GM12878 (cell line): ENCODE measurements around the gene ANLN. TPM values are rescaled to one million over a fixed set of nuclear protein-coding genes. Genes with fewer than 3 reads are reported as not detected.

Experiments
- ATAC-seq: fragments of 200-7000 bp; cut with Tn5 transposase; 3 replicates; pipeline ENCODE4 v1.9.1; 2020; ENCODE audit warnings: mild to moderate bottlenecking, moderate library complexity
- BruUV-seq: library from RNA; stranded (reverse); fragments of 400-500 nt; replicated peaks from 2 replicates; lab custom pipeline; 2021; lab: Mats Ljungman, UMichigan
- CTCF ChIA-PET: fragments of 300-600 bp; sonication (Branson Sonifier 250); formaldehyde crosslinking; extraction: SDS; loops from one replicate; lab custom pipeline; 2021; ENCODE audit warnings: inconsistent platforms; lab: Yijun Ruan, JAX
- POLR2A ChIA-PET: fragments of 350-600 bp; formaldehyde crosslinking; extraction: SDS; loops from one replicate; lab custom pipeline; 2021; ENCODE audit warnings: inconsistent platforms; lab: Charles Lee
- RAD21 ChIA-PET: fragments of 300-600 bp; sonication (Branson Sonifier 250); formaldehyde crosslinking; loops from one replicate; lab custom pipeline; 2023; ENCODE audit warnings: antibody characterized with exemption; ENCODE audit not compliant: unreplicated experiment; lab: Charles Lee
- SMC1A ChIA-PET: fragments of 300-600 bp; sonication (Branson Sonifier 250); formaldehyde crosslinking; loops from one replicate; lab custom pipeline; 2023; ENCODE audit not compliant: unreplicated experiment, uncharacterized antibody; lab: Charles Lee
- DNase-seq: peaks from one replicate; pipeline ENCODE4 v3.0.0-alpha.2; 2011; ENCODE audit warnings: low read depth, low spot score
- FAIRE-seq: peaks from 3 replicates; lab custom pipeline; 2011; peaks lifted over from hg19 to GRCh38; lab: Jason Lieb, UNC
- H2AFZ ChIP-seq: 2 replicates; pipeline ENCODE4 v1.6.0; 2011; ENCODE audit warnings: low read depth, low read length, control low read depth; ENCODE audit not compliant: control insufficient read depth
- H3K27ac ChIP-seq: 2 replicates; pipeline ENCODE4 v1.5.1; 2011; ENCODE audit warnings: control low read depth; ENCODE audit not compliant: control insufficient read depth, insufficient read depth
- H3K27me3 ChIP-seq, 2 experiments: replicated peaks in 1 of 2; 2 replicates each; pipeline versions ENCODE4 v1.6.0 to v1.6.1; 2011; ENCODE audit warnings: low read length in 1 of 2; ENCODE audit not compliant: control insufficient read depth in 2 of 2, insufficient read depth in 2 of 2
- H3K36me3 ChIP-seq, 2 experiments: 2 replicates each; pipeline ENCODE4 v1.5.1; 2011; ENCODE audit warnings: low read length in 1 of 2; ENCODE audit not compliant: control insufficient read depth in 2 of 2, insufficient read depth in 2 of 2
- H3K4me1 ChIP-seq: 2 replicates; pipeline ENCODE4 v1.6.1; 2011; ENCODE audit warnings: mild to moderate bottlenecking, low read length, moderate library complexity, mixed read lengths; ENCODE audit not compliant: control insufficient read depth, insufficient read depth
- H3K4me2 ChIP-seq: 2 replicates; pipeline ENCODE4 v1.6.0; 2011; ENCODE audit warnings: control low read depth; ENCODE audit not compliant: control insufficient read depth, insufficient read depth
- H3K4me3 ChIP-seq: fragments of 200-600 bp; sonication (generic); 2 replicates; pipeline ENCODE4 v1.5.1; 2016
- H3K79me2 ChIP-seq: 2 replicates; pipeline ENCODE4 v1.6.0; 2011; ENCODE audit warnings: low read length; ENCODE audit not compliant: control insufficient read depth, insufficient read depth
- H3K9ac ChIP-seq: 2 replicates; pipeline ENCODE4 v1.8.0; 2011; ENCODE audit warnings: low read length, control low read depth, mixed read lengths; ENCODE audit not compliant: control insufficient read depth, insufficient read depth
- H3K9me3 ChIP-seq: replicated peaks from 3 replicates; pipeline ENCODE4 v1.5.1; 2011; ENCODE audit warnings: mild to moderate bottlenecking, low read length; ENCODE audit not compliant: control insufficient read depth, insufficient read depth
- H4K20me1 ChIP-seq: 2 replicates; pipeline ENCODE4 v1.6.0; 2011; ENCODE audit not compliant: control insufficient read depth, insufficient read depth
- CHD4 ChIP-seq: fragments of 200-600 bp; sonication (generic); IDR thresholded peaks from 2 replicates; pipeline ENCODE4 v1.6.1; 2016; ENCODE audit warnings: mild to moderate bottlenecking
- IKZF1 ChIP-seq: fragments of 450-650 bp; conservative IDR thresholded peaks from 2 replicates; pipeline ENCODE4 v1.6.1; 2017; ENCODE audit warnings: antibody characterized with exemption, mild to moderate bottlenecking
- RCOR1 ChIP-seq: conservative IDR thresholded peaks from 2 replicates; pipeline ENCODE4 v1.6.1; 2012; ENCODE audit warnings: low read depth, low read length, improper control_type of control experiment
- ZBTB40 ChIP-seq: fragments of 450-650 bp; IDR thresholded peaks from 2 replicates; pipeline ENCODE4 v1.6.1; 2016; ENCODE audit warnings: mild to moderate bottlenecking, moderate library complexity, borderline replicate concordance
- WGBS: methylation state at CpG from one replicate; pipeline ENCODE4 v1.1.6; 2016; ENCODE audit warnings: low lambda C conversion rate; ENCODE audit not compliant: insufficient replicate concordance, insufficient coverage; ENCODE audit errors: missing lambda C conversion rate; 5-methylcytosine and 5-hydroxymethylcytosine counted together
- in situ Hi-C: fragments of 300-500 bp; cut with MboI; formaldehyde crosslinking; loops from 9 replicates; pipeline ENCODE4 v1.14.3; 2018; ENCODE audit warnings: mixed read lengths
- intact Hi-C: fragments of 100-400 bp; cut with micrococcal nuclease; formaldehyde crosslinking; loops from one replicate; pipeline ENCODE4 v1.14.2; 2022; ENCODE audit not compliant: unreplicated experiment
- polyA plus RNA-seq, 11 experiments: library from polyadenylated mRNA; depleted of rRNA in 4 of 11; unstranded in 6 of 11; stranded (reverse) in 5 of 11; fragments of >200 nt; fragmentation: Nextera tagmentation in 4 of 11; fragmentation: Illumina TruSeq in 1 of 11; extraction: Ambion mirVana in 4 of 11; extraction: Trizol in 1 of 11; gene quantifications; 1 replicate in 1 of 11; 2 replicates in 10 of 11; pipeline versions ENCODE4 v1.2.1 to v1.2.3, GENCODE V29; 2011 to 2016; ENCODE audit warnings: inconsistent platforms in 2 of 11, missing spikeins in 2 of 11, low read depth in 1 of 11
- total RNA-seq, 4 experiments: library from RNA; depleted of rRNA in 3 of 4; stranded (reverse); fragments of >200 nt in 3 of 4; fragmentation: Illumina TruSeq in 1 of 4; extraction: Trizol in 1 of 4; gene quantifications; 2 replicates each; pipeline versions ENCODE4 v1.2.1 to v1.2.3, GENCODE V29; 2013 to 2021

ANLN gene
- total and polyA plus RNA-seq, 10 of the 15 experiments (the other 5 are each of a cell fraction or from before 2014, with no cell fraction given): 9.5 to 32.1 (median 24.2) TPM

- CTCF ChIA-PET: interaction anchor here (4.5 kb wide), 1 partner anchor 10 kb away, joined by 18 read pairs; a partner anchor contains a TSS
Measured at GRCh38 chr7:36357054-36357453, 32.6 kb upstream of the ANLN start.

More at GRCh38 chr7:36357054-36357453, 32.6 kb upstream of the ANLN start:
- Histone ChIP-seq H3K9ac (no peak overlapping the region), H4K20me1 (no peaks in the 10 kb centered on the region), H2AFZ (no peak overlapping the region), H3K79me2 (no peaks in the 10 kb centered on the region), H3K27ac (no peak overlapping the region), H3K36me3 (no peaks in the 10 kb centered on the region), H3K9me3 (no peaks in the 10 kb centered on the region), H3K27me3 (no peaks in the 10 kb centered on the region), H3K4me3 (no peak overlapping the region), H3K4me2 (no peak overlapping the region), H3K4me1 (no peaks in the 10 kb centered on the region)
- ChIA-PET SMC1A (no interaction called here), RAD21 (no interaction called here), POLR2A (no interaction called here)
- DNase-seq (no peak), FAIRE-seq (no peak), ATAC-seq (no peak)
- WGBS: 76% methylated on average over 3 of the region's 3 CpGs
- intact Hi-C loops (no loop called here), in situ Hi-C loops (no loop called here)
- BruUV-seq: no TSS peak
- no peak for TF ChIP-seq IKZF1
- TF ChIP-seq ZBTB40: no peak
- TF ChIP-seq RCOR1: no peak
- TF ChIP-seq CHD4: no peak
